Left ventricle myocardium inferior (tissue), 1 donor: ENCODE results near the gene CNTLN. TPM values are rescaled to one million over a fixed set of nuclear protein-coding genes. Genes with fewer than 3 reads are reported as not detected.

Experiments used
- DNase-seq: peaks from one replicate; pipeline ENCODE4 v3.0.0-alpha.2; 2020
- H3K27ac ChIP-seq: fragments of 200-600 bp; replicated peaks from 2 replicates; pipeline ENCODE4 v1.8.0; 2021
- H3K27me3 ChIP-seq: fragments of 200-600 bp; 2 replicates; pipeline ENCODE4 v1.8.0; 2021; ENCODE audit warnings: low read depth
- H3K36me3 ChIP-seq: fragments of 200-600 bp; 2 replicates; pipeline ENCODE4 v1.8.0; 2021
- H3K4me1 ChIP-seq: fragments of 200-600 bp; 2 replicates; pipeline ENCODE4 v1.8.0; 2021
- H3K4me3 ChIP-seq: fragments of 200-600 bp; 2 replicates; pipeline ENCODE4 v1.8.0; 2021; ENCODE audit warnings: mild to moderate bottlenecking, moderate library complexity
- H3K9me3 ChIP-seq: fragments of 200-600 bp; replicated peaks from 2 replicates; pipeline ENCODE4 v1.8.0; 2021
- CTCF ChIP-seq: fragments of 200-600 bp; IDR thresholded peaks from 2 replicates; pipeline ENCODE4 v1.8.0; 2021; ENCODE audit warnings: antibody characterized with exemption, mild to moderate bottlenecking, borderline replicate concordance
- intact Hi-C: fragments of 100-400 bp; cut with micrococcal nuclease; formaldehyde crosslinking; loops from one replicate; pipeline ENCODE4 v1.11.0; 2022
- total RNA-seq: library from RNA; stranded (reverse); fragmentation: NEBNext Ultra II Directional; extraction: Animal tissue kit (Norgen Biotek cat#: 25700); gene quantifications from one replicate; pipeline ENCODE4 v1.2.1, GENCODE V29; 2021
- donor health status: DM: no; HTN: yes; CAD: no; lungs with severe emphysema.

The CNTLN gene
- total RNA-seq, 1 donor from 2014 or later: 3.5 TPM

DNA sequence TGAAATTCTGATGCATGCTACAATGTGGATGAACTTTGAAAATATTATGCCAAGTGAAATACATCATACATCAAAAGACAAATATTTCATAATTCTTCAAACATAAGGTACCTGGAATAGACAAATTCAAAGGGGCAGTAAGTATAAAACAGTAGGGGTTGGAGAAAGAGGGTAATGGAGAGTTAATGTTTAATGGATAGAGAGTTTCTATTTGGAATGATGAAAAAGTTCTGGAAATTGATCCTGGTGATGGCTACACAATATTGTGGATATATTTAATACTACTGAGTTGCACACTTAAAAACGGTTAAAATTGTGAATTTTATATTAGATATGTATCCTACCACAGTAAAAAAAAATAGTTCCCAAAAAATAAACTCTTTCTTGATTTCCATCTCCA is 14.6 kb upstream of the CNTLN start:
- H3K9me3 ChIP-seq: no peaks in the 10 kb centered on the region
- H3K4me1 ChIP-seq: no peaks in the 10 kb centered on the region
- no peak overlapping the region for H3K4me3 ChIP-seq
- no peak for TF ChIP-seq CTCF
- no peak overlapping the region for H3K27ac ChIP-seq
- no peaks in the 10 kb centered on the region for H3K27me3 ChIP-seq
- no peak for DNase-seq
- intact Hi-C loops: no loop called here
- no peaks in the 10 kb centered on the region for H3K36me3 ChIP-seq

GRCh38 chr9:17121264-17121663 is 13.6 kb upstream of the CNTLN start:
- intact Hi-C loops: no loop called here
- Histone ChIP-seq H3K27me3 (no peaks in the 10 kb centered on the region), H3K27ac (no peak overlapping the region), H3K4me1 (no peaks in the 10 kb centered on the region), H3K4me3 (no peak overlapping the region), H3K9me3 (no peaks in the 10 kb centered on the region), H3K36me3 (no peaks in the 10 kb centered on the region)
- DNase-seq: no peak
- TF ChIP-seq CTCF: no peak

DNA sequence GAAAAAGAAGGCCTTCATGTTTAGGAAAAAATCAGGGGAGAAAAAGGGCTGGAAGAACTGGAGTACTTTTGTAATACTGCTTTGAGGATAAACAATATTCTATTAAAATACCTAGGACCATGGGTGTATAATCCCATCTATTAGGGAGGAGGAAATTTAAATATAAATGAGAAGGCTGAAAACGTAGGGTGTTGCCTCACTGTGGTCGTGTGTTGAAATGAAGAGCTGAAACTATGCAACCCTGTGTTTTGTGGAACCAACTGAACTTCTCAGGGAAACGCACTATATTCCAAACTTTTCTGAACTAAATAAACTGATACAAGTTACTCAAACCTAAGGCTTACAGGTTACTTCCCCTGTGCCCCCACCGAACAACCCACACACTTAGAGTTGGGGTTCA is 4.5 kb upstream of the CNTLN start:
- H3K36me3 ChIP-seq: no peaks in the 10 kb centered on the region
- TF ChIP-seq CTCF: no peak
- H3K4me3 ChIP-seq: no peak overlapping the region
- peaks cover 13% of the 10 kb centered on the region for H3K4me1 ChIP-seq
- H3K9me3 ChIP-seq: no peaks in the 10 kb centered on the region
- intact Hi-C loops: no loop called here
- peaks cover 4% of the 10 kb centered on the region for H3K27me3 ChIP-seq
- H3K27ac ChIP-seq: no peak overlapping the region
- no peak for DNase-seq

DNA sequence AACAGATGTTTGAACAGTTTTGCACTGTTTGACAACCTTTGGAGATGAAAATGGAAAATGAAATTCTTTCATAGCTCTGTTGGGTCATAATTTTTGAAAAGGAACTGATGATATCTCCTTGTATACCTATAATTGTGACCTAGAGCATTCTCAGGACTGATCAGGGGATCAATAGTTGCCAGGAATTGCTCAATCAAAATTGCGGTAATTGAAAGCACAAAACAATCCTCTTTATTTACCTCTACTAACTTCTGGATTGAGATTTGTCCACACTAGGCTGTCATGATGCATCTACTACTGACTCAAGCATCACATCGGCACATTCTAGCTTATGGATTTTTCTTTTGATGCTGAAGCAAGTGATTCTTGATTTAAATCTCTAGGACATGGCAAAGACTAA is 4.1 kb upstream of the CNTLN start:
- intact Hi-C loops: no loop called here
- Histone ChIP-seq H3K4me1 (peaks cover 17% of the 10 kb centered on the region), H3K27me3 (peaks cover 4% of the 10 kb centered on the region), H3K36me3 (no peaks in the 10 kb centered on the region), H3K9me3 (no peaks in the 10 kb centered on the region), H3K4me3 (no peak overlapping the region), H3K27ac (no peak overlapping the region)
- TF ChIP-seq CTCF: no peak
- DNase-seq: no peak

GRCh38 chr9:17131494-17131893 is 3.3 kb upstream of the CNTLN start:
- Histone ChIP-seq H3K4me1 (peaks cover 19% of the 10 kb centered on the region), H3K4me3 (no peak overlapping the region), H3K27me3 (peaks cover 4% of the 10 kb centered on the region), H3K9me3 (no peaks in the 10 kb centered on the region), H3K27ac (no peak overlapping the region), H3K36me3 (no peaks in the 10 kb centered on the region)
- no peak for TF ChIP-seq CTCF
- intact Hi-C loops: no loop called here
- no peak for DNase-seq
